ENCODE measurements around the gene BNC2. TPM values are rescaled to one million over a fixed set of nuclear protein-coding genes. Genes with fewer than 3 reads are reported as not detected.
A peak's percentile ranks its signal among the peaks of the same experiment; 100 is the strongest.

Gene BNC2
- total RNA-seq, 6 experiments from 2014 or later, result 19.0 to 28.7 (median 25.4) TPM

DNA sequence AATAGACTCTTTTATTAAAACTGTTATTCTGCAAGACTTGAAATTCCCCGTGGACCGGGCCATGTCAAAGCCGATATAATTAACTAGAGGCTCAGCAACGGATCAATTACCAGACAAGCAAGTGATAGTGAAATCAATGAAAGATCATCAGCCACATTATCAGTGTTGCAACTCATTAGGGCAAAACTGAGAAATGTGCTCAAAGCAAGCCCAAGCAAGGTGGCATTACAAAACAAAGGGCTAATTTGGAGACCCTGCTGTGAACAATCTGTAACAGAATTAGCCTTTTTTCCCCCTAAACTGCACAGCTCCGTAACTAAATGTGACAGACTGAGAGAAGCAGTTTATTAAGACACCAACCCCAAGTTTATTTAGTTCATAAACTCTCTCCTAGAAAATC is 140.3 kb downstream of the BNC2 start:
- no peaks in the 10 kb centered on the region; the same call in 1 of the 2 replicates for H3K27me3 Mint-ChIP-seq (ENCODE audit: insufficient read depth)
- H3K9me3 Mint-ChIP-seq, result no peaks in the 10 kb centered on the region
- no peak for DNase-seq
- TF ChIP-seq, protein P1, sequence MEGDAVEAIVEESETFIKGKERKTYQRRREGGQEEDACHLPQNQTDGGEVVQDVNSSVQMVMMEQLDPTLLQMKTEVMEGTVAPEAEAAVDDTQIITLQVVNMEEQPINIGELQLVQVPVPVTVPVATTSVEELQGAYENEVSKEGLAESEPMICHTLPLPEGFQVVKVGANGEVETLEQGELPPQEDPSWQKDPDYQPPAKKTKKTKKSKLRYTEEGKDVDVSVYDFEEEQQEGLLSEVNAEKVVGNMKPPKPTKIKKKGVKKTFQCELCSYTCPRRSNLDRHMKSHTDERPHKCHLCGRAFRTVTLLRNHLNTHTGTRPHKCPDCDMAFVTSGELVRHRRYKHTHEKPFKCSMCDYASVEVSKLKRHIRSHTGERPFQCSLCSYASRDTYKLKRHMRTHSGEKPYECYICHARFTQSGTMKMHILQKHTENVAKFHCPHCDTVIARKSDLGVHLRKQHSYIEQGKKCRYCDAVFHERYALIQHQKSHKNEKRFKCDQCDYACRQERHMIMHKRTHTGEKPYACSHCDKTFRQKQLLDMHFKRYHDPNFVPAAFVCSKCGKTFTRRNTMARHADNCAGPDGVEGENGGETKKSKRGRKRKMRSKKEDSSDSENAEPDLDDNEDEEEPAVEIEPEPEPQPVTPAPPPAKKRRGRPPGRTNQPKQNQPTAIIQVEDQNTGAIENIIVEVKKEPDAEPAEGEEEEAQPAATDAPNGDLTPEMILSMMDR (IDR thresholded peaks at IDR 0.05), result no peak
- no peak overlapping the region for H3K4me3 Mint-ChIP-seq
- peaks cover 41% of the 10 kb centered on the region for H3K4me1 Mint-ChIP-seq (ENCODE audit: low read depth)
- H3K27ac Mint-ChIP-seq, result no peak overlapping the region; the same call in 1 of the 2 replicates
- H3K36me3 Mint-ChIP-seq (ENCODE audit: low read depth), result peaks cover 15% of the 10 kb centered on the region

DNA sequence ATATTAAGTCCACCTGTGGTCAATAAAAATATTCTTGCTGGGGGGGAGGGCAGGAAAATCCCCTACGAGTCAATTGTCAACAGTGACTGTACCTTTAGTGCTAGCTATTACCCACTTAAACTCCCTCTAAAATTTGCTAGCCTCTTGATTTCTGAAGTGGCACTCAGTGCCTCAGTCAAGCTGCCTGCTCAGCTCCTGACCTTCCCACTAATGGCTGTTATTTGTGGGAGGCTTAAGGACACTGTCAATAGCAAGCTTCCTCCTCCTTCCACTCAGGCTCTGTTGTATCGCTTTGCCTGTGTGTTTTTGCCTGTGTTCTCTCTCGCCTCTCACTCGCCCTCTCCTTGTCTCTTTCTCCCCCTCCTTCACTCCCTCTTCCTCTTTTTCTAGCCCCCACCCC is 140.8 kb downstream of the BNC2 start:
- H3K27ac Mint-ChIP-seq, result peak overlapping the region; percentile 52
- peaks cover 45% of the 10 kb centered on the region for H3K4me1 Mint-ChIP-seq (ENCODE audit: low read depth)
- TF ChIP-seq, protein P1 (IDR thresholded peaks at IDR 0.05), result no peak
- no peak overlapping the region for H3K4me3 Mint-ChIP-seq
- no peaks in the 10 kb centered on the region for H3K9me3 Mint-ChIP-seq
- DNase-seq, result no peak
- peaks cover 13% of the 10 kb centered on the region for H3K36me3 Mint-ChIP-seq (ENCODE audit: low read depth)
- no peaks in the 10 kb centered on the region; the same call in 1 of the 2 replicates for H3K27me3 Mint-ChIP-seq (ENCODE audit: insufficient read depth)

DNA sequence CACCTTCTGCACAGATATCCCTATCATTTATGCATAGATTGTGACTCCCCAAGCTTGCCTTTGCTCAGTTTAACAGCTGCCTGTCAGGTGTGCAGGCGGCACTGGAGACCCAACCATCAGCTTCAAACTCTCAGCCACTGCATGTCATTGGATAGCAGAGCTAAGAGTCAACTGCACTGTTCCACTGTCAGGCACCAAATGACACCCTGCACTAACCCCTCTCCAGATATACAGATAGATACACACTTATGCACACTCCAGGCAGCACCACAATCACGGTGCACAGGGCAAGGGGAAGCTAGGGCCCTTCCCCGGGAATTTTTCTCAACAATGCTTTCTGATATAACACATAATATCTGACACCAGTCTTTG is 142.3 kb downstream of the BNC2 start:
- no peak for DNase-seq
- Mint-ChIP-seq H3K27me3 (ENCODE audit: insufficient read depth) (no peaks in the 10 kb centered on the region; the same call in 1 of the 2 replicates), H3K27ac (peak overlapping the region; percentile 86), H3K4me1 (ENCODE audit: low read depth) (peaks cover 59% of the 10 kb centered on the region), H3K9me3 (no peaks in the 10 kb centered on the region), H3K4me3 (peak overlapping the region; percentile 98), H3K36me3 (ENCODE audit: low read depth) (no peaks in the 10 kb centered on the region)
- TF ChIP-seq, protein P1 (IDR thresholded peaks at IDR 0.05), result no peak

DNA sequence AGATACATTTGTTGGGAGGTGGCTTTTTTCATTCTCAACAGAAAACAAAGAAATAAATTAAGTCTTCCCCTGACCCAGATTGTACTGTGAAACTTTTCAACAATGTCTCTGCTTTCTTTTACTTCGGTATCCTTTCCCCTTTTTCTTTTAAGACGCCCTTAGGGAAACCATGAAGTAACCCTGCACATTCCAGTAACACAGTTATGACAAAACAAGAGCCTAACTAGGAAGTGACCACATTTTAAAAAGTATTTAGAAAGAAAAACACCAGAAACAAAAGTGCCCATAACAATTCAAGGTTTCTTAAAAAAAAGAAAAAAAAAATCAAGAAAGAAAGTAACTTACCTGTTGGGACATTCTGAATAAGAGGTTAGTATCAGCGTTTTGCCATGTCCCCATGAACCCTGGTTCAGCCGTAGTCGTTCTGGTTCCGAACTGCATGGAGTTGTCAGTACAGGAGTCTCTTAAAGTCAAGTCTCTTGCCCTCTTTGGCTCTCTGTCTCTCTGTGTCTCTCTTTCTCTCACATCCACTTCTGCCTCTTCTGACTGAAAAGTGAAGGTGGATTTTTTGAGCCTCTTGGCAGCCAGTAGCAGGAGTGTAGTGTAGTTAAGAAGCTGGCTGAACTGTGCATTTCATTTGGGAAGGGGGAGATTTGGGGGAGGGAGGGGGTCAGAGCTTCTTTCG is 142.9 kb downstream of the BNC2 start:
- peak overlapping the region; percentile 98 for H3K4me3 Mint-ChIP-seq

DNA sequence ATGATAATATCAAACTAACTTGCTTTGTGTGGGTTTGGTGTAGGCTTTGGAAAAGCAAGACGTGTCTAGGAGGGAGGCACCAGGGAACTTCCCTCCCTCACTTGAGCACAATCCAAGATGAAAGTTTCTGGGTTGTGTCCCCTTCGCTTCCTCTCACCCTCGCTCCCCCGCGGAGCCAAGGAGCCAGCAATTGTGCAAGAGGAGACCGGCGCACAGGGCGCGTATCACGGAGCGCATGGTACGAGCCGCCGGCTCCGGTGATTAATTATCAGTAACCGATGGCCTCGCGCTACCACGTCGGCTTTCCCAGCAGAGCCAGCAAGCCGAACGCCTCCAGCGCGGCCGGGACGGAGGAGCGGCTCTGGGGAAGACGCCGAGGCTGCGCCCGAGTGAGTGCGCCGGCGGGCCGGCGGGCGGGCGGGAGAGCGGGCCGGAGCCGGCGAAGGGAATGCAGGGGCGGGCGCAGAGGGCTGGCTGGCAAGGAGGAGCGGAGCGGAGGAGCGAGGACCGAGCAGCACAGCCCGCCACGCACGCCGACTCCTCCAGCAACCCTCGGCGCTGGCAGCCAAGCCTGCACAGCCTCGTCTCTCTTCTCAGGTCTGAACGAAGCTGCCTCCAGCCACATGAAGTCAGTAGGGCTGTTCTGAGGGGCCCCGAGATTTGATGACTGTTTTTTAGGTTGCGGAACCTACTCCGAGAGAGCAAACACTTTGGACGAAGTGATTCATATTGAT is 143.6 kb downstream of the BNC2 start:
- peak; percentile 72 for DNase-seq
- Mint-ChIP-seq H3K4me1 (ENCODE audit: low read depth) (peaks cover 68% of the 10 kb centered on the region), H3K9me3 (no peaks in the 10 kb centered on the region), H3K27ac (peak overlapping the region; percentile 86), H3K27me3 (ENCODE audit: insufficient read depth) (no peaks in the 10 kb centered on the region; the same call in 1 of the 2 replicates), H3K36me3 (ENCODE audit: low read depth) (no peaks in the 10 kb centered on the region), H3K4me3 (peak overlapping the region; percentile 98)
- TF ChIP-seq, protein P1 (IDR thresholded peaks at IDR 0.05), result no peak

More for the DNA sequence above, 142.9 kb downstream of the BNC2 start:
- Mint-ChIP-seq H3K9me3 (no peaks in the 10 kb centered on the region), H3K36me3 (ENCODE audit: low read depth) (no peaks in the 10 kb centered on the region), H3K27me3 (ENCODE audit: insufficient read depth) (no peaks in the 10 kb centered on the region; the same call in 1 of the 2 replicates), H3K4me1 (ENCODE audit: low read depth) (peaks cover 61% of the 10 kb centered on the region), H3K27ac (peak overlapping the region; percentile 86)
- TF ChIP-seq, protein P1 (IDR thresholded peaks at IDR 0.05), result no peak
- DNase-seq, result no peak
